Sciatic nerve (tissue), 2 donors: ENCODE measurements around the gene STX1A. TPM values are rescaled to one million over a fixed set of nuclear protein-coding genes. Genes with fewer than 3 reads are reported as not detected.
"Not testable (repeated sequence)": the region's sequence is repeated elsewhere in the genome, so short reads cannot be mapped to it uniquely, and the experiment has no call there.

Source experiments
- ATAC-seq: fragments of 200-7000 bp; cut with Tn5 transposase; one replicate; pipeline ENCODE4 v1.9.1; 2020; ENCODE audit warnings: mild to moderate bottlenecking, moderate library complexity
- DNase-seq: peaks from one replicate; pipeline ENCODE4 v3.0.0-alpha.2; 2020; ENCODE audit warnings: low spot score
- intact Hi-C: fragments of 100-400 bp; cut with DNase I; formaldehyde crosslinking; loops from one replicate; pipeline ENCODE4 v1.14.2; 2022
- total RNA-seq: library from RNA; stranded (reverse); fragmentation: NEBNext Ultra II Directional; extraction: Animal tissue kit (Norgen Biotek cat#: 25700); gene quantifications from one replicate; pipeline ENCODE4 v1.2.1, GENCODE V29; 2021
- donor health status: DM: no; HTN: no; CAD: no.
- donor health status: DM: no; HTN: no; CAD: no.

Gene STX1A
- total RNA-seq, 1 donor from 2014 or later, result 7.5 TPM

- intact Hi-C loops, result loop anchor here (10.0 kb wide), 1 partner anchor 73 kb away; the partner anchor contains the start of gene VPS37D
- no peak for ATAC-seq
- DNase-seq, result no peak
These were observed 18.2 kb upstream of the STX1A start for GRCh38 chr7:73737491-73738219.

- no peak for DNase-seq
- intact Hi-C loops, result loop anchor here (10.0 kb wide), 1 partner anchor 72 kb away; the partner anchor contains the start of gene VPS37D
- no peak for ATAC-seq
These were observed 17.4 kb upstream of the STX1A start for GRCh38 chr7:73736885-73737284.

DNA sequence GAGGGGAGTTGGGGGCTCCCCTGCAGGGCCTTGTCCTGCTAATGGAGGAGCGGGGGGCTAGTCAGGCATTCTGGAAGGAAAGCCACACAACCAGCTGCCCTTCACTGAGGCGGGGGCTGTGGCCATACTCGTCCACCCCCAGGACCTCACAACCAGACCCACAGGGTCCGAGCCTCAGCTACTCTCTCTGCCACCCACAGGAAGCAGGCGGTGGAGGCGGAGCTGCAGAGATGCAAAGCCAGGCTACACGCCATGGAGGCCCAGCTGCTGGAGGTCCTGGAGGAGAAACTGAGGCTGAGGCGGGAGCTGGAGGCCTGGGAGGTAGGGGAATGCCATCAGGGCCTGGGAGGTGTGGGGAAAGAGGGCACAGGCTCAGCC lies 16.0 kb upstream of the STX1A start:
- DNase-seq (no peak), ATAC-seq (no peak)
- intact Hi-C loops, result loop anchor here (10.0 kb wide), 1 partner anchor 71 kb away; the partner anchor contains the start of gene VPS37D

GRCh38 chr7:73734619-73735527 lies 15.4 kb upstream of the STX1A start:
- ATAC-seq, result peak; percentile 34
- intact Hi-C loops, result loop anchor here (10.0 kb wide), 1 partner anchor 70 kb away; the partner anchor contains the start of gene VPS37D
- peak; percentile 79 for DNase-seq

GRCh38 chr7:73732397-73732796 lies 12.9 kb upstream of the STX1A start:
- no peak for DNase-seq
- ATAC-seq, result no peak
- intact Hi-C loops, result loop anchor here (10.0 kb wide), 1 partner anchor 68 kb away; the partner anchor contains the start of gene VPS37D

DNA sequence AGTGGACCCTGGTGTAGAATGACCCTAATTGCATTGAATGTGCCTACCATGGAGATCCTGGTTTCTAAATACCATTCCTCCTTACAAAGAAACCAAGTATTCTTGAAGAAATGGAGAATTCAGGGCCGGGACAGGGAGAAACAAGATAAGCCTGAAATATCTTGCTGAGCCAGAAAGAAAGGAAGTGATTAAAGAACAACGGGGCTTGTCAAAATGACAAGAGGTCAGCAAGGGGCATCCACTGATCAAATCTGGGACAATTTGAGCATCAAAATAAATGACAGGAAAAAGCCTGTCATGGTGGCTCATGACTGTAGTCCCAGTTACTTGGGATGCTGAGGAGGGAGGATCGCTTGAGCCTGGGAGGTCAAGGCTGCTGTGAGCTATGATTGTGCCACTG lies 11.0 kb upstream of the STX1A start:
- DNase-seq (no peak), ATAC-seq (no peak)
- intact Hi-C loops, result loop anchor here (10.0 kb wide), 1 partner anchor 66 kb away; the partner anchor contains the start of gene VPS37D

GRCh38 chr7:73728551-73728950 lies 9.1 kb upstream of the STX1A start:
- ATAC-seq (no peak), DNase-seq (no peak)
- intact Hi-C loops, result loop anchor here (5.0 kb wide), 1 partner anchor 121 kb away; no protein-coding TSS in a partner anchor

- intact Hi-C loops, result loop anchor here (5.0 kb wide), 1 partner anchor 121 kb away; no protein-coding TSS in a partner anchor
- no peak for DNase-seq
- no peak for ATAC-seq
These were observed 8.5 kb upstream of the STX1A start for GRCh38 chr7:73727952-73728351.

GRCh38 chr7:73726083-73726466 lies 6.6 kb upstream of the STX1A start:
- ATAC-seq, result no peak
- no peak for DNase-seq
- intact Hi-C loops, result loop anchor here (5.0 kb wide), 1 partner anchor 119 kb away; no protein-coding TSS in a partner anchor

GRCh38 chr7:73723813-73724212 lies 4.3 kb upstream of the STX1A start:
- DNase-seq (no peak), ATAC-seq (no peak)
- intact Hi-C loops, result no loop called here

- DNase-seq (no peak), ATAC-seq (no peak)
- intact Hi-C loops, result no loop called here
These were observed 3.3 kb upstream of the STX1A start for GRCh38 chr7:73722785-73723184.

GRCh38 chr7:73722182-73722581 lies 2.7 kb upstream of the STX1A start:
- intact Hi-C loops, DNase-seq: not testable (repeated sequence)

DNA sequence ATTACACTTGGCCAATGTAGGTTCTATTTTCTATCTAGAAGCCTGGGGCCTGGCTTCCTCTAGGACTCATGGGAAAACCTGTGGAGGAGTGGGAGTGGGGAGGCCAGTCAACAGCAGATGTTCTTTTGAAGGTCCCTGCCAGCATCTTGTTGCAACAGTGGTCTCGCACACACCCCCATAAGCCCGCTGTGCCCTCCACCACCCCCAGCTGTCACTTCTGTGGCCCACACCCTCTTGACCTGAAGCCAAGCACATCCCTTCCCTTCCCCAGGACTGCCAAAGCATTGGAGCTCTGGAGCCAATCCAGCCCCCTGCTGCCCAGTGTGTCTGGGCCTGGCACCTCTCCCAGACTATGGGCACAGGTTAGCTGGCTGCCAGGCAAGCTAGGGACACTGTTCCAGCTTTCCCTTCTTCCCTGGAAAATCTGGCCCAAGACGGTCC lies 1.9 kb upstream of the STX1A start:
- no peak for DNase-seq
- no peak for ATAC-seq
- intact Hi-C loops, result no loop called here

More at GRCh38 chr7:73722182-73722581, 2.7 kb upstream of the STX1A start:
- not testable (repeated sequence) for ATAC-seq

GRCh38 chr7:73720443-73720842 lies 974 bp upstream of the STX1A start:
- intact Hi-C loops, DNase-seq, ATAC-seq: not testable (repeated sequence)

- peak; percentile 35 for ATAC-seq
- intact Hi-C loops, result no loop called here
- no peak for DNase-seq
These were observed 319 bp upstream of the STX1A start for GRCh38 chr7:73719806-73720169.

DNA sequence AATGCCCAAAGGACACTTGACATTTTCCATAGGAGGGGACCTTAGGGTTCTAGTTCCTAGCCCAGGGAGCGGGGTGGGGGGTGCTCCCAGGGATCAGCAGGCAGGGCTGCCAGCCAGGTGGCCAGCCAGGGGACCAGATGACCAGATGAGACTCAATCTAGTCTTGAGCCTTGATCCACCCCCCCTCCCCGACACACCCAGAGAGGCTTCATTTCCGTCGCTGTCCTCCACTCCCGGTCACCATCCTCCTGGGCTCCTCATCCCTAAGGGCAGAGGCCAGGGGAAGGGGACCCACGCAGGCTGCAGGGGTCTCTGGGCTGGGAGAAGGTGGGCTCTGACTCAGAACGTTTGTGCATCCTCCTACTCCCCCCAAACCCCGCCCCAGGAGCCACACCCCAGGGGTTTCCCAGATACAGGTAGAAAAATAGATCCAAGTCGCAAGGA lies 1.0 kb downstream of the STX1A start:
- intact Hi-C loops, result no loop called here
- DNase-seq, result no peak
- ATAC-seq, result no peak

DNA sequence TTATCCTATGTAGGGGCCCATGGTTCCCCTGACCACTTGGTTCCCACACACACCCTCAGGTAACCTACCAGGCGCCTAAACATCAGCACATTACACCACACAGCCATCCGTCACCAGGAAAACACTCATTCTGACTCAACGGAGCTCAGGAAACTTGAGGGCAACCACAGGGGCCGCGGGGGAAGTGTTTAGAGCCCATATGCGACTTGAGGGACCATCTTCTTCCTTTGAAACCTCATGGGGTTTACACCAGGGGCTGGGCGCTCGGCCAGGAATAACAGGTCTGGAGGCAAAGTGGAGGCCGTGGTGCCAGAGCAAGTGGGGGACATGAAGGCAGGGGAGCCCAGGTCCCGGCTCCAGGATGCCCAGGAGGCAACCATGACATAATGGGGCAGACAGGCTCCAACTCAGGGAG lies 1.5 kb downstream of the STX1A start:
- intact Hi-C loops, result no loop called here
- ATAC-seq, result no peak
- no peak for DNase-seq

GRCh38 chr7:73717025-73717807 lies 2.3 kb downstream of the STX1A start:
- no peak for DNase-seq
- ATAC-seq, result peak; percentile 20

More at GRCh38 chr7:73717025-73717807, 2.3 kb downstream of the STX1A start:
- intact Hi-C loops, result no loop called here
